K562 (cell line): ENCODE data around the gene STUM. TPM values are rescaled to one million over a fixed set of nuclear protein-coding genes. Genes with fewer than 3 reads are reported as not detected.

ENCODE experiments used
- ATAC-seq: fragments of 200-7000 bp; cut with Tn5 transposase; 3 replicates; pipeline ENCODE4 v1.9.1; 2020; ENCODE audit warnings: moderate library complexity
- BruUV-seq: library from RNA; stranded (reverse); fragments of 400-500 nt; replicated peaks from 2 replicates; lab custom pipeline; 2021; lab: Mats Ljungman, UMichigan
- CTCF ChIA-PET: fragments of 300-600 bp; formaldehyde crosslinking; extraction: SDS; loops from one replicate; lab custom pipeline; 2021; ENCODE audit warnings: low intra/inter-chr PET ratio; lab: Yijun Ruan, JAX
- POLR2A ChIA-PET: fragments of 300-600, 350-650 bp; sonication (Branson Sonifier 250); formaldehyde crosslinking; extraction: SDS; loops from one replicate; lab custom pipeline; 2021; ENCODE audit warnings: antibody characterized with exemption, inconsistent platforms; lab: Yijun Ruan, JAX
- DNase-seq, 4 experiments: peaks; one replicate each; pipeline versions ENCODE4 v3.0.0 to v3.0.0-alpha.2; 2011 to 2018; ENCODE audit warnings: low spot score in 3 of 4, mixed read lengths in 3 of 4; ENCODE audit errors: extremely low read depth in 1 of 4
- FAIRE-seq: peaks from 2 replicates; lab custom pipeline; 2011; peaks lifted over from hg19 to GRCh38; lab: Jason Lieb, UNC
- H2AFZ ChIP-seq: 2 replicates; pipeline ENCODE4 v1.6.0; 2011; ENCODE audit warnings: low read depth, low read length, control low read depth, inconsistent platforms
- H3K27ac ChIP-seq: fragments of 200-600 bp; 3 replicates; pipeline ENCODE4 v1.8.0; 2011; ENCODE audit warnings: low read depth, mild to moderate bottlenecking, control low read depth, inconsistent platforms, low read length, moderate library complexity, mixed read lengths; ENCODE audit errors: extremely low read depth
- H3K27me3 ChIP-seq, 2 experiments: fragments of 300-600 bp in 1 of 2; 2 replicates in 1 of 2; 3 replicates in 1 of 2; pipeline versions ENCODE4 v1.6.0 to v1.8.0; 2011; ENCODE audit warnings: inconsistent platforms in 2 of 2, low read length in 2 of 2, mild to moderate bottlenecking in 1 of 2, mixed read lengths in 1 of 2, moderate library complexity in 1 of 2; ENCODE audit not compliant: control insufficient read depth in 2 of 2, insufficient read depth in 2 of 2
- H3K36me3 ChIP-seq: fragments of 300-600 bp; 3 replicates; pipeline ENCODE4 v1.8.0; 2011; ENCODE audit warnings: mild to moderate bottlenecking, low read length, inconsistent platforms; ENCODE audit not compliant: control insufficient read depth, insufficient read depth
- H3K4me1 ChIP-seq, 2 experiments: fragments of 200-600 bp in 1 of 2; replicated peaks in 1 of 2; 2 replicates in 1 of 2; 3 replicates in 1 of 2; pipeline versions ENCODE4 v1.5.1 to v1.8.0; 2011; ENCODE audit warnings: inconsistent platforms in 2 of 2, low read length in 2 of 2, mild to moderate bottlenecking in 1 of 2, mixed read lengths in 1 of 2, moderate library complexity in 1 of 2; ENCODE audit not compliant: control insufficient read depth in 2 of 2, insufficient read depth in 2 of 2
- H3K4me2 ChIP-seq: 2 replicates; pipeline ENCODE4 v1.6.1; 2011; ENCODE audit warnings: low read length, control low read depth, inconsistent platforms, mixed read lengths; ENCODE audit not compliant: insufficient read depth
- H3K4me3 ChIP-seq: fragments of 200-600 bp; sonication (generic), shearing (Covaris generic); 2 replicates; pipeline ENCODE4 v1.5.1; 2016; ENCODE audit warnings: control low read depth, inconsistent platforms
- H3K79me2 ChIP-seq: fragments of 200-600 bp; 3 replicates; pipeline ENCODE4 v1.8.0; 2011; ENCODE audit warnings: low read length, inconsistent platforms; ENCODE audit not compliant: control insufficient read depth, insufficient read depth
- H3K9ac ChIP-seq, 2 experiments: 2 replicates each; pipeline versions ENCODE4 v1.6.0 to v1.6.1; 2011; ENCODE audit warnings: low read depth in 2 of 2, low read length in 2 of 2, control low read depth in 1 of 2, inconsistent platforms in 1 of 2, mild to moderate bottlenecking in 1 of 2, mixed read lengths in 1 of 2; ENCODE audit not compliant: insufficient read depth in 1 of 2
- H3K9me1 ChIP-seq: one replicate; pipeline ENCODE4 v1.6.0; 2011; ENCODE audit warnings: inconsistent platforms, mild to moderate bottlenecking, low read length, moderate library complexity; ENCODE audit not compliant: control insufficient read depth, insufficient read depth
- H3K9me3 ChIP-seq: replicated peaks from 2 replicates; pipeline ENCODE4 v1.5.1; 2011; ENCODE audit warnings: low read depth, low read length, inconsistent platforms; ENCODE audit not compliant: control insufficient read depth, insufficient read depth
- H4K20me1 ChIP-seq: replicated peaks from 2 replicates; pipeline ENCODE4 v1.6.1; 2011; ENCODE audit warnings: low read length, inconsistent platforms, mixed read lengths; ENCODE audit not compliant: control insufficient read depth, insufficient read depth
- BRD4 ChIP-seq: fragments of 200-600 bp; sonication (generic); IDR thresholded peaks from 2 replicates; pipeline ENCODE4 v1.6.1; 2017; ENCODE audit warnings: inconsistent platforms
- CREB1 ChIP-seq, 2 experiments: sonication (generic) in 1 of 2; formaldehyde crosslinking in 1 of 2; IDR thresholded peaks; 2 replicates each; pipeline versions ENCODE4 v1.6.1 to v1.8.0; 2012 to 2022; ENCODE audit warnings: inconsistent platforms in 1 of 2, mild to moderate bottlenecking in 1 of 2, missing genetic modification reagents in 1 of 2, moderate library complexity in 1 of 2
- FOXJ2 ChIP-seq: fragments of 200-800 bp; sonication (Bioruptor generic); IDR thresholded peaks from 2 replicates; pipeline ENCODE4 v1.6.1; 2016; ENCODE audit warnings: missing genetic modification characterization, missing compliant biosample characterization
- MBD2 ChIP-seq: sonication (generic); IDR thresholded peaks from 2 replicates; pipeline ENCODE4 v1.6.1; 2016; ENCODE audit warnings: low read depth, borderline replicate concordance
- PHF8 ChIP-seq: fragments of 200-600 bp; sonication (generic); IDR thresholded peaks from 2 replicates; pipeline ENCODE4 v1.6.1; 2012; ENCODE audit warnings: mixed run types, mild to moderate bottlenecking, inconsistent platforms, low read length, moderate library complexity, borderline replicate concordance
- PTRF ChIP-seq: fragments of 450-650 bp; IDR thresholded peaks from 2 replicates; pipeline ENCODE4 v1.6.1; 2016; ENCODE audit warnings: mild to moderate bottlenecking, missing genetic modification characterization, missing compliant biosample characterization
- TAF1 ChIP-seq: IDR thresholded peaks from 2 replicates; pipeline ENCODE4 v1.6.1; 2011; ENCODE audit warnings: mild to moderate bottlenecking, low read length, moderate library complexity; ENCODE audit not compliant: insufficient read depth, control insufficient read depth, severe bottlenecking; ENCODE audit errors: extremely low read depth
- THRAP3 ChIP-seq: fragments of 450-650 bp; IDR thresholded peaks from 2 replicates; pipeline ENCODE4 v1.6.1; 2016; ENCODE audit warnings: mild to moderate bottlenecking, inconsistent platforms, borderline replicate concordance
- TRIM28 ChIP-seq: fragments of 450-650 bp; IDR thresholded peaks from 2 replicates; pipeline ENCODE4 v1.6.1; 2017
- ZNF175 ChIP-seq: fragments of 200-800 bp; sonication (Bioruptor generic); IDR thresholded peaks from 2 replicates; pipeline ENCODE4 v1.6.1; 2016; ENCODE audit warnings: low read depth, mild to moderate bottlenecking, missing genetic modification characterization, missing compliant biosample characterization
- ZNF282 ChIP-seq: sonication (generic); formaldehyde crosslinking; IDR thresholded peaks from 2 replicates; pipeline ENCODE4 v1.8.1; 2023; ENCODE audit warnings: missing genetic modification reagents
- ZNF3 ChIP-seq: fragments of 250-450 bp; sonication (Bioruptor Pico); IDR thresholded peaks from 2 replicates; pipeline ENCODE4 v1.5.0; 2021; ENCODE audit warnings: mild to moderate bottlenecking, moderate library complexity
- WGBS: fragments of 100-300 bp; shearing (Covaris generic); methylation state at CpG from one replicate; pipeline ENCODE4 v1.1.6; 2016; ENCODE audit warnings: low coverage, mixed read lengths; ENCODE audit not compliant: insufficient coverage; ENCODE audit errors: missing lambda C conversion rate; 5-methylcytosine and 5-hydroxymethylcytosine counted together
- in situ Hi-C: fragments of 300-500 bp; cut with MboI; formaldehyde crosslinking; loops from 4 replicates; pipeline ENCODE4 v1.15.0; 2018; ENCODE audit warnings: inconsistent platforms, mixed read lengths
- intact Hi-C: fragments of 100-400 bp; cut with micrococcal nuclease; formaldehyde crosslinking; loops from 2 replicates; pipeline ENCODE4 v1.14.2; 2022
- polyA plus RNA-seq, 8 experiments: library from polyadenylated mRNA; depleted of rRNA in 4 of 8; stranded (reverse) in 5 of 8; unstranded in 3 of 8; fragments of >200 nt; fragmentation: Nextera tagmentation in 2 of 8; fragmentation: Illumina TruSeq in 1 of 8; extraction: Ambion mirVana in 2 of 8; extraction: Trizol in 1 of 8; gene quantifications; 2 replicates each; pipeline versions ENCODE4 v1.2.1 to v1.2.3, GENCODE V29; 2011 to 2014; ENCODE audit warnings: inconsistent platforms in 1 of 8, missing spikeins in 1 of 8
- total RNA-seq, 7 experiments: library from RNA; depleted of rRNA in 6 of 7; stranded (reverse); fragments of >200 nt in 6 of 7; fragmentation: Illumina TruSeq in 2 of 7; extraction: Trizol in 2 of 7; gene quantifications; 2 replicates each; pipeline versions ENCODE4 v1.2.1 to v1.2.3, GENCODE V29; 2011 to 2021; ENCODE audit warnings: low replicate concordance in 1 of 7
- TF ChIP-seq, protein P1 (sequence below): fragments of 450-650 bp; formaldehyde crosslinking; IDR thresholded peaks from 2 replicates; pipeline ENCODE4 v1.4.0; 2022; ENCODE audit warnings: missing genetic modification characterization
- TF ChIP-seq, protein P2 (sequence below): fragments of 250-450 bp; sonication (Bioruptor Pico); IDR thresholded peaks from 2 replicates; pipeline ENCODE4 v1.5.0; 2021
- TF ChIP-seq, protein P3 (sequence below): IDR thresholded peaks from 3 replicates; pipeline ENCODE4 v1.6.1; 2011; ENCODE audit warnings: borderline replicate concordance, mild to moderate bottlenecking, moderate library complexity; ENCODE audit not compliant: insufficient read length; ENCODE audit errors: extremely low read depth

The STUM gene
- total and polyA plus RNA-seq, 9 of the 15 experiments (the other 6 are each of a cell fraction or from before 2014, with no cell fraction given) = not detected

DNA sequence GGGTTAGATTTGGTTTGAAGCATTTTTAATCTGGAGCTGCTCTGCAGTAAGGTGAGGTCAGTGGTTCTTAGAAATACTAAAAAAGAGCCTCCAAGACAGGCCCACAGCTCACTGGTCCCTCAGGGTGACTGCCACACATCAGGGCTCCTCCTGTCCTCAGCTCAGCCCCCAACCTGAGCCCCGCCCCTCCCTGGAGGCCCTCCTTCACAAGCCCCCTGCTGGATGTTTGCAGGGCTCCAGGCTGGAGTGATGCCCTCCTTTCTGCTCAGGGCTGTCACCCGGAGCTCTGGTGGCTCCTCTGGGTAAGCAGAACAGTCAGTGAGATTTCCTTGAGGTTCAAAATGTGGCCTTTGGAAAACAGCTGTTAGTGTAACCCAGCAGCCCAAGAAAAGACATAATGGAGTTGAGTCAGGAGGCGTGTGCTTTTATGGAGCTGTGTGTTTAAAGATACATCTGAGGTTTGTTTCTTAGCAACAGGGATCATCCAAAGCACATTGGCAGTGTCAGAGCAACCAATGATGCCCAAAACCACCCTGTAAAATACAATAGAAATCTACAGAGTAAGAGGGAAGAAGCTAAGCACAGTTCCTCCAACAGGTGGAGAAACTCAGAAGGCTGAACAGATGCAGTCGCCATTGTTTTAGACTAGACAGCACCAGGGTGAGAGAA lies 21.4 kb downstream of the STUM start:
- ATAC-seq = peak; percentile 98
- DNase-seq = peak; percentile 44 to 80 (median 76)
- no peaks in the 10 kb centered on the region for H3K79me2 ChIP-seq
- no peak overlapping the region for H2AFZ ChIP-seq
- in situ Hi-C loops (no loop called here), intact Hi-C loops (no loop called here)
- peak; percentile 61 for FAIRE-seq
- no peak overlapping the region for H3K27ac ChIP-seq
- H3K4me3 ChIP-seq = no peak overlapping the region
- CTCF ChIA-PET = no interaction called here
- no TSS peak for BruUV-seq
- no peaks in the 10 kb centered on the region for H3K36me3 ChIP-seq
- no peaks in the 10 kb centered on the region for H3K9me3 ChIP-seq
- H3K4me1 ChIP-seq = no peaks in the 10 kb centered on the region
- H3K27me3 ChIP-seq = peaks cover 21 to 60% of the 10 kb centered on the region in 2 experiments
- POLR2A ChIA-PET = interaction anchor here (0.5 to 1.1 kb wide), 5 partner anchors 9 to 496 kb away, joined by 3 to 6 read pairs (median 3); no protein-coding TSS in a partner anchor
- no peak overlapping the region for H3K9ac ChIP-seq
- 0 out of 2 replicates have a peak, but pooled peaks cover 4% of the 10 kb centered on the region for H4K20me1 ChIP-seq
- no peaks in the 10 kb centered on the region for H3K9me1 ChIP-seq
- no peak overlapping the region for H3K4me2 ChIP-seq
- 2% methylated on average over 4 of the region's 4 CpGs for WGBS
- TF ChIP-seq FOXJ2 (no peak), MBD2 (no peak), ZNF175 (CRISPR knock-in tag) (no peak), BRD4 (no peak), ZNF3 (CRISPR knock-in tag) (no peak), TRIM28 (no peak), TAF1 (no peak), ZNF282 (CRISPR knock-in tag) (no peak), PHF8 (no peak), PTRF (no peak), THRAP3 (no peak), CREB1 (IDR thresholded peaks at IDR 0.05) (no peak), CREB1 (CRISPR knock-in tag; IDR thresholded peaks at IDR 0.05) (no peak)
- TF ChIP-seq, protein P1, sequence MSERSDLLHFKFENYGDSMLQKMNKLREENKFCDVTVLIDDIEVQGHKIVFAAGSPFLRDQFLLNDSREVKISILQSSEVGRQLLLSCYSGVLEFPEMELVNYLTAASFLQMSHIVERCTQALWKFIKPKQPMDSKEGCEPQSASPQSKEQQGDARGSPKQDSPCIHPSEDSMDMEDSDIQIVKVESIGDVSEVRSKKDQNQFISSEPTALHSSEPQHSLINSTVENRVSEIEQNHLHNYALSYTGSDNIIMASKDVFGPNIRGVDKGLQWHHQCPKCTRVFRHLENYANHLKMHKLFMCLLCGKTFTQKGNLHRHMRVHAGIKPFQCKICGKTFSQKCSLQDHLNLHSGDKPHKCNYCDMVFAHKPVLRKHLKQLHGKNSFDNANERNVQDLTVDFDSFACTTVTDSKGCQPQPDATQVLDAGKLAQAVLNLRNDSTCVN (CRISPR knock-in tag) = no peak
- TF ChIP-seq, protein P2, sequence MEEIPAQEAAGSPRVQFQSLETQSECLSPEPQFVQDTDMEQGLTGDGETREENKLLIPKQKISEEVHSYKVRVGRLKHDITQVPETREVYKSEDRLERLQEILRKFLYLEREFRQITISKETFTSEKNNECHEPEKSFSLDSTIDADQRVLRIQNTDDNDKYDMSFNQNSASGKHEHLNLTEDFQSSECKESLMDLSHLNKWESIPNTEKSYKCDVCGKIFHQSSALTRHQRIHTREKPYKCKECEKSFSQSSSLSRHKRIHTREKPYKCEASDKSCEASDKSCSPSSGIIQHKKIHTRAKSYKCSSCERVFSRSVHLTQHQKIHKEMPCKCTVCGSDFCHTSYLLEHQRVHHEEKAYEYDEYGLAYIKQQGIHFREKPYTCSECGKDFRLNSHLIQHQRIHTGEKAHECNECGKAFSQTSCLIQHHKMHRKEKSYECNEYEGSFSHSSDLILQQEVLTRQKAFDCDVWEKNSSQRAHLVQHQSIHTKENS (CRISPR knock-in tag) = no peak
- TF ChIP-seq, protein P3, sequence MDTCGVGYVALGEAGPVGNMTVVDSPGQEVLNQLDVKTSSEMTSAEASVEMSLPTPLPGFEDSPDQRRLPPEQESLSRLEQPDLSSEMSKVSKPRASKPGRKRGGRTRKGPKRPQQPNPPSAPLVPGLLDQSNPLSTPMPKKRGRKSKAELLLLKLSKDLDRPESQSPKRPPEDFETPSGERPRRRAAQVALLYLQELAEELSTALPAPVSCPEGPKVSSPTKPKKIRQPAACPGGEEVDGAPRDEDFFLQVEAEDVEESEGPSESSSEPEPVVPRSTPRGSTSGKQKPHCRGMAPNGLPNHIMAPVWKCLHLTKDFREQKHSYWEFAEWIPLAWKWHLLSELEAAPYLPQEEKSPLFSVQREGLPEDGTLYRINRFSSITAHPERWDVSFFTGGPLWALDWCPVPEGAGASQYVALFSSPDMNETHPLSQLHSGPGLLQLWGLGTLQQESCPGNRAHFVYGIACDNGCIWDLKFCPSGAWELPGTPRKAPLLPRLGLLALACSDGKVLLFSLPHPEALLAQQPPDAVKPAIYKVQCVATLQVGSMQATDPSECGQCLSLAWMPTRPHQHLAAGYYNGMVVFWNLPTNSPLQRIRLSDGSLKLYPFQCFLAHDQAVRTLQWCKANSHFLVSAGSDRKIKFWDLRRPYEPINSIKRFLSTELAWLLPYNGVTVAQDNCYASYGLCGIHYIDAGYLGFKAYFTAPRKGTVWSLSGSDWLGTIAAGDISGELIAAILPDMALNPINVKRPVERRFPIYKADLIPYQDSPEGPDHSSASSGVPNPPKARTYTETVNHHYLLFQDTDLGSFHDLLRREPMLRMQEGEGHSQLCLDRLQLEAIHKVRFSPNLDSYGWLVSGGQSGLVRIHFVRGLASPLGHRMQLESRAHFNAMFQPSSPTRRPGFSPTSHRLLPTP = no peak
